GM03348 (cell line): ENCODE measurements around the gene DENND6B.
A peak's percentile ranks its signal among the peaks of the same experiment; 100 is the strongest.
"Not testable (repeated sequence)": the region's sequence is repeated elsewhere in the genome, so short reads cannot be mapped to it uniquely, and the experiment has no call there.

Experiments used
- DNase-seq: peaks from one replicate; pipeline ENCODE4 v3.0.0; 2012; ENCODE audit warnings: low spot score

Gene DENND6B

DNA sequence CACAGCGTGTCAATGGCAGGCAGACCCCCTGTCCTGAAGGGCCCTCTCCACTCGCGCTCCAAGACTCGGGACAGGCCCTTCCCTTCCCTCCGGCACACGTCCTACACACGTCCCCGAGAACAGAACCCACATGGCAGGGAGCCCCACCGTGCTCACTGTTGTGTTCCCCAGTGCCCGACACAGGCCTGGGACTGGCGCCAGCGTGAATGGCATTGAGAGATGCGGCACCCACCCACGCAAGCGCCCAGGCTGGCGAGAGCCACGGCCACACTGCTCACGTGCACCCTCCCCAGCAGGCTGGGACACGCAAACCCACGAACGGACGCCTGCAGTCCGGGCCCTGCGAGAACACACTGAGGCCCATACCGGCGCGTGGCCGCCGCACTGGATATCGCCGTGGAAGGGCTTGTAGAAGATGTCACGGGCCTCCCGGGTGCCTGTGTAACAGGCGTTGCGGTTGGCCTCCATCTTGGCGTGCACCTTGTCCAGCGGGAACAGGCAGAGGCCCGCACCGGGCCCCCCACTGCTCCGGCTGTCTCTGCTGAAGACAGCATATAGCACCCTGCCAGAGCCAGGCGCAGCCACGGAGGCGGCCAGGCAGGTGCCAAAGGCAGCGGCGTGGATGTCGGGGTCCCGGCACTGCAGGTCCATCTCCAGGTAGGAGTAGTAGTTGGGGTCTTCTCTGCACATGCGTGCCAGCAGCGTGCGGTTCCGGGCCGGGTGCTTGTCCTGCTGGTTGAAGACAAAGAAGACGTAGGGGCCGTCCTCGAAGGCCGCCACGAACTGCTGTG, 37.5 kb downstream of the DENND6B start:
- no peak for DNase-seq

GRCh38 chr22:50287731-50288130, 39.1 kb downstream of the DENND6B start:
- no peak for DNase-seq

GRCh38 chr22:50286701-50287318, 40.0 kb downstream of the DENND6B start:
- DNase-seq, result no peak

GRCh38 chr22:50286275-50286674, 40.5 kb downstream of the DENND6B start:
- DNase-seq, result no peak

DNA sequence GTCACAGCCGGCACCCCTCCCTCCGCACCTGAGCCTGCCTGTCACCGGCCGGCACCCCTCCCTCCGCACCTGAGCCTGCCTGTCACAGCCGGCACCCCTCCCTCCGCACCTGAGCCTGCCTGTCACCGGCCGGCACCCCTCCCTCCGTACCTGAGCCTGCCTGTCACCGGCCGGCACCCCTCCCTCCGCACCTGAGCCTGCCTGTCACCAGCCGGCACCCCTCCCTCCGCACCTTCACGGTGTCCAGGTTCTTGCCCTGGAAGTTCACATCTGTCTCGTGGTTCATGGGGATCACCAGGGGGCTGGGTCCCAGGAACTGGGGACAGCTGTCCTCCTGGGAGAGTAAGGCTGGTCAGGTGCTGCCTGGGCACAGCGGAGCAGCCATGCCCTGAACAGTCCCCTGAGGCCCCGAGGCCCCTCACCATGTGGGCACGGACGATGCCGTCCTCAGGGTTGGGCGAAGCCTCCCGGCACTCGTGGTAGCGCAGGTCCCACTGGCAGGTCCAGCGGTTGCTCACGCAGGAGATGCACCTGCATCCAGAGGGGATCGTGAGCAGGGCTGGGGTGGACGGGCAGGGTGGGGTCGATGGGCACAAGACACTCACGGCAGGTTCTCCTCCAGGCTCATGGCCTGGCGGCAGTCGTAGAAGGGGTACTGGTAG, 41.1 kb downstream of the DENND6B start:
- DNase-seq, result no peak

DNA sequence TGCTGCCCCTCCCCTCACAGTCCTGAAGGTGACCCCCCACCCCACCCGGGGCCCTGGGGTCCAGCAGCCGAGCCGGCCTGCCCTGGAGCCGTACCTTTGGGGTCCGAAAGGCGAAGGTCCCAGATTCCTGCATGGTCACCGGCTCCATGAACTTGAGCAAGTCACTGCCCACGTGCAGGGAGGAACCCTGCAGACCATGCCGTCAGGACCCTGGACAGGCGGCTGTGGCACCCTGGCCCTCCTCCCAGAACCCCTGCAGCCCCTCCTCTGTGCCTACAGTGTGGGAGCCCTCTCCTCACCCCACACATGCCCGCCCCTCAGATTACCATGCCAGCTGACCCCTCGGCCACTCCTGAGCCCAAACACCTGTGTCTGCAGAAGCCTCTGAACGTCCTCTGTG, 42.3 kb downstream of the DENND6B start:
- DNase-seq, result no peak

DNA sequence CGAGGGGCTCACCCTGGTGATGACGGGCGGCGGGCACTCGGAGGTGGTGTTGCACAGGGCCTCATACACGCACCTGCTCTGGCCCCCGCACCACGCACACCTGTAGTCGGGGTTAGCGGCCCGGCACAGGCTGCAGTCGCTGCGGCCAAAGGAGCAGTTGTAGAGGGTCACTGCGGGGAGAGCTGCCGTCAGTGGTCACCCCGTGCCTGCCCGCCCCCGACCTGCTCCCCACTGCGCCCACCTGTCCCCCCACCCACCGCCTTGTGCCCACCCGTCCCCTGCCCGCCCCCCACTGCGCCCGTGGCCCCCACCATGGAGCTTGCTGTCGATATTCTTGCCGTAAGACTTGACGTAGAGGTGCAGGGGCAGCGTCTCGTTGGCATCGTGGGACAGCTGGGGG, 43.0 kb downstream of the DENND6B start:
- no peak for DNase-seq

DNA sequence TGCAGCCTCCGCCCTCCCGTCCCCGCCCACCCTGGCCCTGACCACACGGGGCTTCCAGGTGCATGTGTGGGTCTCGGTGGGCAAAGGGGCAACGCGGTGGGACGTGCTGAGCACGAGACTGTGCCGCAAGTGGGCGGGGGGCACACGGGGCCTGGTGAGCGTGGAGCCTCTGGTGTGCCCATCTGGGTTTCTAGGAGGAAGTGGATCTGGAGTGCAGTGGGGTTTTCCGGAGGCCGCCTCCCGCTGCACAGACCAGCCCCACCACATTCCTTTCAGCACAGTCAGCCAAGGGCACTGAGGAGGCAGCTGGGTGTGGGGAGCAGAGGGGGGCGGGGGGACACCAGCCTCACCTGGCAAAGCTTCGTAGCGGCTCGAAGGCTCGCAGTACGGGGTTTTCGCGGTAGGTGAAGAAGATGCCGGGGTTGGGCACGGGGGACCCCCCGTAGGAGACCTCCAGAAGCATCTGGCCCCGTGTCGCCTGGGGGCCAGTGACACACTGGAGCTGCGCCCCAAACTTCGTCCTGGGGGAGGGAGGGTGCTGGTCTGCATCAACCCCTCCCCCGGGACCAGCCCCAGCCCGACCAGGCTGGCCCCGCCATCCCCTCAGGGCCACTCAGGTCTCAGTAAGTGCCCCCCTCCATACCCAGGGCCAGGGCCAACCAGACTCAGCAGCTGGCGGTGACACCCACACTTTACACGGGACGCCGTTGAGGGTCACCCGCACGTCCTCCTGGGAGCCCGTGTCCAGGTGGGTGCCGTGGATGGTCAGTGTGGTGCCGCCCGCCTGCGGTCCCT, 44.3 kb downstream of the DENND6B start:
- peak; percentile 82 for DNase-seq

DNA sequence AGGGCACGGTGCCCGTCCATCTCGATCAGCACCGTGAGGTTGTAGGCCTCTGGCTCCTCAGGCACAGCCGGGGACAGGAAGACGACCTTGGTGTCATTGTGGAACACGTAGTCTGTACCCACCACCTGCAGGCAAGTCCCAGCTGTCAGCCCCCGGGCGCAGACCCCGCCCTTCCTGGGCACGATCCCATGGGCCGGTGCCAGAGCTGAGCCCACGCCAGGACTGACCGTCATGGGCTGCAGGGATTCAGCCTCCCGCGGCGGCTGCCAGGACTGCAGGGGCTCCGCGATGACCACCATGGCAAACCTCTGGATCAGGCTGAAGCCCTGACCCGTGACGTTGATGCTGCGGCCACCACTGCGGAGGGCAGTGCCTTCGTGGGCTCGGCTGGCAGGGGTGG, 44.9 kb downstream of the DENND6B start:
- DNase-seq, result no peak

DNA sequence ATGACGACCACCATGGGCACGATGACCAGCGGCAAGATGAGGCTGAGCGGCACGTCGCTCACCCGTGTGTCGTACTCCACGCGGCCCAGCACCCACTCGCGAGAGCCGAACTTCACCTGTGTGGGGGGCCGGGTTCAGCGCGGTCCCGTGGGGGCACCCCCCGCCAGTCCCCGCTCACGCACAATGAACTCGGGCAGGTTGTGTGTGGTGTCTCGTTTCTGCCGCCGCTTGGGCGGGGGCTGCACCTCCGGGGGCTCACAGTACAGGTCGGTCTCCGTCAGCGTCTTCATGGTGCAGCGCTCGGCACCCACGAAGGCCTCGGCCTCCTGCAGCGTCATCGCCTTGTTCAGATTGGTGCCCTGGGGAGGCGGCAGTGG, 45.4 kb downstream of the DENND6B start:
- no peak for DNase-seq

DNA sequence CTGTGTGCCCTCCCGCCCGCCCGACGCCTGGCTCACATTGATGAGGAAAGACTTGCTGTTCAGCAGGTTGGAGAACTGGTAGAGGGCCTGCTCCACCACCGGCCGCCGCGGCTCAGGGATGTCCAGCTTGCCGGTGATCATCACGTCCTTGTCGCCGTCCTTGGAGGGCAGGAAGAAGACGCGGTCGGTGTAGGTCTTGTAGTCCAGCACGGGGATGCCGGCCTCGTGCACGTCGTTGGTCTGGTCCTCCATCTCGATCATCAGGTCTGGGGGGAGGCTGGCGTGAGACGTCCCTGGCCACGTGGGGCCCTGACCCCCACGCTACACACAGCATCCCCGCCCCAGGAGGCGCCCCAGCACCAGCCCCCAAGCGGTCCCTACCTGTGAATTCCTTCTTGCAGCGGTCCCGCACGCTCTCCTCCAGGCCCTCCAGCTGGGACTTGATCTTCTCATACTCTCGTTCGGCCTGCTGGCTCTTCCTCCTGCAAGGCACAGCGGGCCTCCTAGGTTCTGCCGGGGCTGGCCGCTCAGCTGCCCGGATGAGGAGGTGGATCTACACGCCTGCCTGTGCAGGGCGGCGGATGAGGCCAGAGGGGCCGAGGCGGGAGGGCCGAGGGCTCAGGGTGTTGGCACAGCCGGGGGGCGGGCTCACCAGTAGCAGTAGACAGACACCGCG, 46.0 kb downstream of the DENND6B start:
- DNase-seq, result no peak

DNA sequence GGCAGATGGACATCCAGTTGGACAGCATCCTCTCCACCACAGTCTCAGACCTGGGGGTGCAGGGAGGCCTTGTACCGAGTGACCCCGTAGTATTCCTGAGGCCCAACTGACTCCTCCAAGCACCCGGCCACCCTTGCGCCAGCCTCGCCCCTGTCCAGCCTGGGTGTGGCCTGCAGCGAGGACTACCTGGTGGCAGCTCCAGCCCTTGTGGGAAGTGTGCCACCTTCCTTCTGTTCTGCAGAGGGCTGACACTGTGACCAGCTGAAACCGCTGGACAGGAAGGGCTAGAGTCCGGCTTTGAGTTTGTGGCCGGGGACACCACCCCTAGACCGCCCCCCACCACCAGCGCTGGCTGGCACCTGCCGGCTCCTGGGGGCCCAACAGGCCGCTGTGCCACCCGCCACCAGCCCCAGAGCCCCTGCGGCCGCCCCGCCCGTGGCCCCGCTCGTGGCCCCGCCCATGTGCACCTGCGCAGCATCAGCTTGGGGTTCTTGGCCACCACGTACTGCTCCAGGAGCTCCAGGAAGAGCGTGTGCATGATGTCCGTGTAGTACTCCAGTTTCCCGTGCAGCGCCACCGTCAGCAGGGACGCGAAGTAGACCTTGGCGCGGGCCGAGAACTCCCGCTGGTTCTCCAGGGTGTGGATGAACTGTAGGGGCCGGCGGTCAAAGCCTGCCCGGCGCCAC, 46.6 kb downstream of the DENND6B start:
- DNase-seq, result no peak

DNA sequence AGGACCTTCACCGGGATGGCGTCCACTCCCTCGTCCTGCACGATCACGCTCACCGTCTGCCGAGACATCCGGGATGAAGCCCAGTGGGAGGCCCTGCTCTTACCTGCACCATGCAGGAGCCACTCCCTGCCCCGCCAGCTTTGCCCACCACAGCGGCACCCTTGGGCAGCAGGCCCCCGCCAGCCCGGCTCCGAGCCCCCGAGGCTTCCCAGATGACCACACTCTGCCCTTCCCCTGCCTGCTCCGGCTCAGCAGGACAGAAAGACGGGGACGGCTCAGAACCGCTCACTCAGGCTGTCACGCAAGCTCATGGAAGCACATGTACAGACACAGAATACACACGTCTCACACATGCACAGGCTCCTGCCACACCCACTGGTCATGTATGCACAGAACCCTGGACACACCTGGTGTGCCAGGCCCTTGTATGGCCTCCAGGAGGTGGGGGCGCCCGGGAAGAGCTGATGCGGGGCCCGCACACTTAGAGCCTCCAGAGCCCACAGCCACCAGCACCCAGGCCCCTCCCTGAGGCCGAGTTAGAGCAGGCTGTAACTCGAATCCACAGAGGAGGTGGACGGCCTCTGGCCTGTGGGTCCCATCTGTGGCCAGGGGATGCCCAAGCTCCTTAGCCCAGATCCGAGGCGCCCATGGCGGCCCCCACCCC, 47.7 kb downstream of the DENND6B start:
- no peak for DNase-seq

DNA sequence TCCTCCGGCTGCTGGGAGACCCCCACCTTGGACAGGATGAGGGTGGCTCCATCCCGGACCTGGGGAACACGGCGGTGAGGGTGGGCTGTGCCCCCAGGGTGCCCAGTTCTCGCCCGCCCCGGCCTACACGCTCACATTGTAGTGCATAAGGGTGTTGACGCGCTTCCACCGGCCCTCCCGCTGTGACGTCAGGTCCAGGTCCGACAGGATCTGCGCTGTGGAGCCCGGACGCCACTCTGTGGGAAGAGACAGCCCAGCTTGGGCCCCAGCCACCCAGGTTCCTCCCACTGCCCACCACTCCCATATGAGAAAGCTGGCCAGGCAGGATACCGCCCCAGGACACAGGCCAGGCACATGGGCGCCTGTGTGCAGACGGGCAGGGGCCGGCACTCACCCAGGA, 48.4 kb downstream of the DENND6B start:
- no peak for DNase-seq

GRCh38 chr22:50277761-50278160, 49.1 kb downstream of the DENND6B start:
- DNase-seq, result no peak

DNA sequence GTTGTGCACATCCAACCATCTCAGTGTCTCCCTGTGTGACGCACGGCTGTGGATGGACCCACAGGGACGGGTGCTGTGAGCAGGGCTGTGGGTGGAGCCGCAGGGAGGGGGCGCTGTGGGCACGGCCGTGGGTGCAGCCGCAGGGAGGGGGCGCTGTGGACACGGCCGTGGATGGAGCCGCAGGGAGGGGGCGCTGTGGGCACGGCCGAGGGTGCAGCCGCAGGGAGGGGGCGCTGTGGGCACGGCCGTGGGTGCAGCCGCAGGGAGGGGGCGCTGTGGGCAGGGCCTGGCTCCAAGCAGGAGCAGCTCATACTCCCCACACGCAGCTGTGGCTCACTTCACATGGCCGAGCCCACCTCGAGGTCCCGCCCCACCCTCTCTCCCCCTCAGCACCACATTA, 50.7 kb downstream of the DENND6B start:
- DNase-seq, result peak; percentile 59

DNA sequence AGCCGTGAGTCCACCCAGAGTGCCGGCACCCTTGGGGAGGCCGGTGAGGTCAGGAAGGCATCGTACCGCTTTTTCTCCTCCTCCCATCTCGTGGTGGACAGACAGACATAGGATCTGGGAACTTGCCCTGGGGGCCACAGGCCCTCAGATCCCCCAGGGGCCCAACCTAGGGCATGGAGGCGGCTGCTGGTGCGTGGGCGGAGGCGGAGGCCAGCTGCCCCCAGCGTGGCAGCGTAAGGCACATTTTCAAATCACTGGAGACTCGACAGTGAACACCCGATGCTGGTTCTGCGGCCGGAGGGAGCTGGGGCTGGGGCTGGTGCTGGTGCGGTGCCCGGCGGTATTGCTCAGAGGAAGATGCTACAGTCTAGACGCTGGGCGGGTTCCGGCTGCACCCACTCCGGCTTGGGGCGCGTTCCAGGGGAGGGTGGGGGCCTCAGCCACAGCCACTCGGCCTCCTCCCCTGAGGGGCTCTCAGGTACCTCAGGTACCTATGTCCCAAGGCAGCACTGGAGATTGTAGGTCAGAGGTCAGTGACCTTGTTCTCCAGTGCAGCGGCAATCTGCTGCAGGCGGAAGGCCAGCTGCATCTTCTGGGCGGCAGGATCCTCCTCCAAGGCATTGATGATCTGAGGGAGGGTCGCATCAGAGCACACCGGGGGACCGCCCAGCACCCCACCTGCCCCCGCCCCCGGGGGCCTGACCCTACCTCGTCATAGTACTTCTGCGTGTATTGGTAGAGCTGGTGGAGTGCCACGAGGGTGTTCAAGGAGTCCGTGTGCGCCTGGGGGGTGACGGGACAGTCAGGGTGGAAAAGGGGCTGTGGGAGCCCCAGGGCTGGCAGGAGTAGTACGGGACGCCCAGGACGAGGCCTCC, 51.4 kb downstream of the DENND6B start:
- no peak for DNase-seq

DNA sequence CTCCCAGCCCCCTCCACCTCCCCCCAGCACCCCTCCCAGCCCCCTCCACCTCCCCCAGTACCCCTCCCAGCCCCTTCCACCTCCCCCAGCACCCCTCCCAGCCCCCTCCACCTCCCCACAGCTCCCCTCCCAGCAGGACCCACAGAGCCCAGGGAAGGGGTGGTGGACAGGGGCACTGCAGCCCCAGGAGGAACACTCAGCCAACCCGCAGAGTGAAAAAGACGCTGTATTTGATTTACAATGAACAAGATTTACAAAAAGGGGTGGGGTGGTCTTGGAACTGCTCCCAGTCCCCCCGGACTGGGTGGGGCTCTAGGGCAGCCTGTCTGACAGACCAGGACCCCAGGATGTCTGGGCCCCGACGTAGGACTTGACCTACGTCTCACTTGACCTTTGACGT, 52.0 kb downstream of the DENND6B start:
- DNase-seq, result no peak

GRCh38 chr22:50274311-50274710, 52.5 kb downstream of the DENND6B start:
- peak; percentile 68 for DNase-seq

DNA sequence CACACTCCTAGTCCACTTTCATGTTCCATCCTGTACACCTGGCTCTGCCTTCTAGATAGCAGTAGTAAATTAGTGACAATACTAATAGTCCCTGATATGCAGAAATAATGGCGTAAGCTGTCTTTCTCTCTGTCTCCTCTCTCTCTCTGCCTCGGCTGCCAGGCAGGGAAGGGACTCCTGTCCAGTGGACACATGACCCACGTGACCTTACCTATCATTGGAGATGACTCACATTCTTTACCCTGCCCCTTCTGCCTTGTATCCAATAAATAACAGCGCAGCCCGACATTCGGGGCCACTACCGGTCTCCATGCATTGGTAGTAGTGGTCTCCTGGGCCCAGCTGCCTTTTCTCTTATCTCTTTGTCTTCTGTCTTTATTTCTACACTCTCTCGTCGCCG, 53.0 kb downstream of the DENND6B start:
- DNase-seq, result not testable (repeated sequence)
